Measurements from ENCODE around the gene PHACTR4. TPM values are rescaled to one million over a fixed set of nuclear protein-coding genes. Genes with fewer than 3 reads are reported as not detected.

The PHACTR4 gene
- total and polyA plus RNA-seq, 2 of the 8 experiments (the other 6 are each of a cell fraction or from before 2014, with no cell fraction given) = 23.7 to 57.8 TPM

DNA sequence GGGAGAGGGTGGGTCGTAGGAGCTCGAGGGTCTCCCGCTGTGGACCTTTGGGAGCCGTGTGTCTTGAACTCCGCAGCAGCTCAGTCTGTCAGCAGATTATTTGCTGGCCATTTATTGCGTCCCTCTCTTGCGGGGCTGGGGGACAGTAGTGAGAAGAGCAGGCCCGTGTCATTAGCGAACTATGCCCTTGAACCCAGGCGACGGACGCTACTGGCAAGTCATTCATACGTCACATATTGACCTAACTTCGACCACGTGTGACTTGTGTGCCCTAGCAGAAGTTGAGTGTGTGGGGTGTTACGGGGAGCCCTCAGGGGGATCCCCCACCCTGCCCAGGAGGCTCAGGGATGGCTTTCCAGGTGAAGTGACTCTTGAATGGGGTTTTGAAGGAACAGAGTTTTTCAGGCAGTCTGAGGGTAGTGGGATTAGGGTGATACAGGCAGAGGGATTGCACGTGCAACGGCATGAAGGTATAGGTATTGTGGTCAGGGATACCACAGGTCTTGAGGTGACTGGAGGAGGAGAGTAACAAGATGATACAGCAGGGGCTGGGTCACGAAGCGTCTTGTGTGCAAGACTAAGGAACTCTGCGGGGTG lies 149.3 kb downstream of the PHACTR4 start (continued):
- peak; percentile 81 for TF ChIP-seq ASH2L (IDR thresholded peaks at IDR 0.05; ENCODE audit: low read length)
- TF ChIP-seq POLR2AphosphoS5 (IDR thresholded peaks at IDR 0.05; ENCODE audit: low read depth, low read length) = peak; percentile 66; the same call in 1 of the 2 replicates
- TF ChIP-seq, protein P1, sequence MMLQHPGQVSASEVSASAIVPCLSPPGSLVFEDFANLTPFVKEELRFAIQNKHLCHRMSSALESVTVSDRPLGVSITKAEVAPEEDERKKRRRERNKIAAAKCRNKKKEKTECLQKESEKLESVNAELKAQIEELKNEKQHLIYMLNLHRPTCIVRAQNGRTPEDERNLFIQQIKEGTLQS (IDR thresholded peaks at IDR 0.05; ENCODE audit: insufficient read depth, low read depth, low read length) = no peak
- TF ChIP-seq KDM1A (IDR thresholded peaks at IDR 0.05; ENCODE audit: borderline replicate concordance, low read length) = no peak
- TF ChIP-seq GTF2F1 (IDR thresholded peaks at IDR 0.05; ENCODE audit: borderline replicate concordance, low read depth, low read length) = no peak
- peak; percentile 74 for TF ChIP-seq CREB1 (IDR thresholded peaks at IDR 0.05)
- TF ChIP-seq SIX5 (IDR thresholded peaks at IDR 0.05; ENCODE audit: low read depth, low read length) = no peak
- no peak for TF ChIP-seq CHD1 (IDR thresholded peaks at IDR 0.05; ENCODE audit: low read depth, low read length)
- no peak for TF ChIP-seq SRF (IDR thresholded peaks at IDR 0.05; ENCODE audit: low read depth, low read length)
- TF ChIP-seq CHD7 (IDR thresholded peaks at IDR 0.05; ENCODE audit: insufficient replicate concordance, low read length) = no peak
- no peak for TF ChIP-seq EGR1 (IDR thresholded peaks at IDR 0.05; ENCODE audit: borderline replicate concordance, low read depth, low read length)

Data from H1 (cell line).